Neural cell (in vitro differentiated cells): ENCODE data around the gene SLC43A3. TPM values are rescaled to one million over a fixed set of nuclear protein-coding genes. Genes with fewer than 3 reads are reported as not detected.

Source experiments
- H2AFZ ChIP-seq: fragments of 200-600, 300-800 bp; sonication (generic), shearing (Covaris generic); 2 replicates; pipeline ENCODE4 v1.6.0; 2014; ENCODE audit warnings: low read depth, mild to moderate bottlenecking, antibody characterized with exemption, low read length, moderate library complexity
- H3F3A ChIP-seq: fragments of 200-600 bp; shearing (Covaris generic); 2 replicates; pipeline ENCODE4 v1.6.1; 2016; ENCODE audit warnings: mild to moderate bottlenecking, moderate library complexity, mixed read lengths, antibody characterized with exemption, low read length; ENCODE audit not compliant: insufficient read depth, poor library complexity, severe bottlenecking
- H3K27ac ChIP-seq: fragments of 200-600, 300-800 bp; sonication (generic), shearing (Covaris generic); 2 replicates; pipeline ENCODE4 v1.5.1; 2014; ENCODE audit warnings: mild to moderate bottlenecking, low read length, moderate library complexity
- H3K27me3 ChIP-seq: fragments of 300-800, 200-600 bp; sonication (generic), shearing (Covaris generic); 2 replicates; pipeline ENCODE4 v1.6.0; 2014; ENCODE audit warnings: mild to moderate bottlenecking, low read depth, low read length, moderate library complexity; ENCODE audit not compliant: insufficient read depth
- H3K36me3 ChIP-seq: fragments of 300-800, 200-600 bp; sonication (generic), shearing (Covaris generic); 2 replicates; pipeline ENCODE4 v1.5.1; 2014; ENCODE audit warnings: mild to moderate bottlenecking, antibody characterized with exemption, low read length, moderate library complexity; ENCODE audit not compliant: insufficient read depth
- H3K4me2 ChIP-seq: fragments of 300-800, 200-600 bp; sonication (generic), shearing (Covaris generic); 2 replicates; pipeline ENCODE4 v1.6.0; 2014; ENCODE audit warnings: mild to moderate bottlenecking, low read length
- H3K4me3 ChIP-seq: fragments of 300-800, 200-600 bp; sonication (generic), shearing (Covaris generic); 2 replicates; pipeline ENCODE4 v1.5.1; 2014; ENCODE audit warnings: mild to moderate bottlenecking, low read length, moderate library complexity
- H3K79me2 ChIP-seq: fragments of 200-600 bp; shearing (Covaris generic); replicated peaks from 2 replicates; pipeline ENCODE4 v1.6.0; 2014; ENCODE audit warnings: mild to moderate bottlenecking, low read length, moderate library complexity; ENCODE audit not compliant: insufficient read depth
- H3K9ac ChIP-seq: fragments of 300-800, 200-600 bp; sonication (generic), shearing (Covaris generic); 2 replicates; pipeline ENCODE4 v1.6.1; 2016; ENCODE audit warnings: mild to moderate bottlenecking, low read length, mixed read lengths
- H3K9me2 ChIP-seq: fragments of 200-600 bp; shearing (Covaris generic); 2 replicates; pipeline ENCODE4 v1.6.1; 2016; ENCODE audit warnings: mild to moderate bottlenecking, low read length, mixed read lengths; ENCODE audit not compliant: insufficient read depth
- H3K9me3 ChIP-seq: fragments of 200-600, 300-800 bp; sonication (generic), shearing (Covaris generic); 2 replicates; pipeline ENCODE4 v1.6.1; 2016; ENCODE audit warnings: mild to moderate bottlenecking, mixed run types, low read length, moderate library complexity, mixed read lengths
- H4K20me1 ChIP-seq: fragments of 200-600 bp; shearing (Covaris generic); 2 replicates; pipeline ENCODE4 v1.6.1; 2016; ENCODE audit warnings: mild to moderate bottlenecking, mixed run types; ENCODE audit not compliant: insufficient read depth
- CTCF ChIP-seq: fragments of 450-650 bp; IDR thresholded peaks from 2 replicates; pipeline ENCODE4 v1.5.1; 2014; ENCODE audit warnings: antibody characterized with exemption, mild to moderate bottlenecking, moderate library complexity; ENCODE audit not compliant: poor library complexity, severe bottlenecking
- EP300 ChIP-seq: fragments of 450-650 bp; conservative IDR thresholded peaks from 2 replicates; pipeline ENCODE4 v1.6.1; 2014; ENCODE audit warnings: antibody characterized with exemption, mild to moderate bottlenecking, moderate library complexity; ENCODE audit not compliant: poor library complexity, severe bottlenecking
- EZH2 ChIP-seq: fragments of 200-600, 300-800 bp; shearing (Covaris generic), sonication (generic); IDR thresholded peaks from 2 replicates; pipeline ENCODE4 v1.6.1; 2014; ENCODE audit warnings: antibody characterized with exemption, low read length, borderline replicate concordance, mild to moderate bottlenecking; ENCODE audit not compliant: insufficient read depth, poor library complexity, severe bottlenecking
- MXI1 ChIP-seq: fragments of 450-650 bp; conservative IDR thresholded peaks from 2 replicates; pipeline ENCODE4 v1.6.1; 2014; ENCODE audit warnings: antibody characterized with exemption, mild to moderate bottlenecking; ENCODE audit not compliant: poor library complexity, severe bottlenecking
- POLR2AphosphoS5 ChIP-seq: IDR thresholded peaks from 2 replicates; pipeline ENCODE4 v1.6.1; 2012
- RAD21 ChIP-seq: fragments of 450-650 bp; conservative IDR thresholded peaks from 2 replicates; pipeline ENCODE4 v1.6.1; 2014; ENCODE audit warnings: antibody characterized with exemption, mild to moderate bottlenecking, moderate library complexity
- REST ChIP-seq: IDR thresholded peaks from 2 replicates; pipeline ENCODE4 v1.6.1; 2012; ENCODE audit warnings: borderline replicate concordance
- SMC3 ChIP-seq: fragments of 450-650 bp; conservative IDR thresholded peaks from 2 replicates; pipeline ENCODE4 v1.6.1; 2014; ENCODE audit warnings: antibody characterized with exemption, mild to moderate bottlenecking, moderate library complexity; ENCODE audit not compliant: poor library complexity
- TAF1 ChIP-seq: IDR thresholded peaks from 2 replicates; pipeline ENCODE4 v1.6.1; 2012; ENCODE audit warnings: low read depth
- polyA plus RNA-seq: library from polyadenylated mRNA; depleted of rRNA; stranded (reverse); fragments of >200 nt; gene quantifications from 2 replicates; pipeline ENCODE4 v1.2.3, GENCODE V29; 2014

SLC43A3 gene
- polyA plus RNA-seq, 1 donor from 2014 or later: 0.33 TPM

- Histone ChIP-seq H3K9me3 (no peaks in the 10 kb centered on the region), H3K4me3 (peak within 1 kb of the TSS; percentile 72), H3K79me2 (no peaks in the 10 kb centered on the region), H3K9ac (peak within 1 kb of the TSS; percentile 55), H2AFZ (no peak within 1 kb of the TSS), H3F3A (no peaks in the 10 kb centered on the region), H3K36me3 (no peaks in the 10 kb centered on the region), H4K20me1 (no peaks in the 10 kb centered on the region), H3K4me2 (peak within 1 kb of the TSS; percentile 86), H3K9me2 (no peaks in the 10 kb centered on the region), H3K27ac (no peak within 1 kb of the TSS), H3K27me3 (peaks cover 66% of the 10 kb centered on the region)
- peak; percentile 19 for TF ChIP-seq EP300
- peak; percentile 11 for TF ChIP-seq MXI1
- TF ChIP-seq POLR2AphosphoS5: no peak
Observed at GRCh38 chr11:57460022-57460757, 33.3 kb upstream of the SLC43A3 start, which contains the start of gene RTN4RL2. Gene RTN4RL2, plus strand, starts transcription at chr11:57460528. Its CDS starts 338 bp downstream, at chr11:57460866.

- TF ChIP-seq SMC3: no peak
- peak; percentile 43 for TF ChIP-seq MXI1
- Histone ChIP-seq H3K79me2 (no peaks in the 10 kb centered on the region), H3K9ac (no peak overlapping the region), H3K36me3 (no peaks in the 10 kb centered on the region), H3K9me2 (no peaks in the 10 kb centered on the region), H3K27me3 (peaks cover 66% of the 10 kb centered on the region), H2AFZ (no peak overlapping the region), H3K27ac (no peak overlapping the region), H3K4me3 (peak overlapping the region; percentile 72), H4K20me1 (no peaks in the 10 kb centered on the region), H3F3A (no peaks in the 10 kb centered on the region), H3K4me2 (peak overlapping the region; percentile 86), H3K9me3 (no peaks in the 10 kb centered on the region)
Observed at GRCh38 chr11:57459164-57460021, 32.5 kb upstream of the SLC43A3 start.

GRCh38 chr11:57458410-57459163 lies 31.7 kb upstream of the SLC43A3 start:
- no peaks in the 10 kb centered on the region for H3K9me3 ChIP-seq
- no peaks in the 10 kb centered on the region for H3K79me2 ChIP-seq
- H3F3A ChIP-seq: no peaks in the 10 kb centered on the region
- no peaks in the 10 kb centered on the region for H4K20me1 ChIP-seq
- no peak overlapping the region for H2AFZ ChIP-seq
- H3K4me2 ChIP-seq: no peak overlapping the region
- no peak overlapping the region for H3K27ac ChIP-seq
- H3K9ac ChIP-seq: no peak overlapping the region
- H3K4me3 ChIP-seq: peak overlapping the region; percentile 72
- H3K27me3 ChIP-seq: peaks cover 66% of the 10 kb centered on the region
- H3K36me3 ChIP-seq: no peaks in the 10 kb centered on the region
- H3K9me2 ChIP-seq: no peaks in the 10 kb centered on the region
- TF ChIP-seq TAF1: no peak
- TF ChIP-seq POLR2AphosphoS5: no peak
- no peak for TF ChIP-seq REST
- TF ChIP-seq CTCF: peak; percentile 66
- TF ChIP-seq RAD21: peak; percentile 37
- no peak for TF ChIP-seq MXI1
- peak; percentile 40 for TF ChIP-seq EZH2
- TF ChIP-seq EP300: no peak
- TF ChIP-seq SMC3: peak; percentile 54
